Testis (tissue), 3 donors: ENCODE results near the gene ACY1. TPM values are rescaled to one million over a fixed set of nuclear protein-coding genes. Genes with fewer than 3 reads are reported as not detected.

Experiments used
- DNase-seq: peaks from one replicate; pipeline ENCODE4 v3.0.0-alpha.2; 2019
- H3K27ac ChIP-seq, 2 donors: fragments of 200-600 bp; sonication (generic); one replicate each; pipeline ENCODE4 v1.5.1; 2019
- H3K27me3 ChIP-seq: fragments of 200-600 bp; sonication (generic); one replicate; pipeline ENCODE4 v1.5.1; 2019
- H3K36me3 ChIP-seq: fragments of 200-600 bp; sonication (generic); one replicate; pipeline ENCODE4 v1.5.1; 2017; ENCODE audit warnings: low read depth; ENCODE audit errors: missing control alignments
- H3K4me1 ChIP-seq: fragments of 200-600 bp; sonication (generic); one replicate; pipeline ENCODE4 v1.5.1; 2019
- H3K4me3 ChIP-seq, 2 donors: fragments of 200-600 bp; sonication (generic); one replicate each; pipeline ENCODE4 v1.5.1; 2017 to 2019
- H3K9me3 ChIP-seq: fragments of 200-600 bp; sonication (generic); one replicate; pipeline ENCODE4 v1.5.1; 2017
- CTCF ChIP-seq, 3 experiments: fragments of 450-650 bp in 2 of 3; fragments of 200-600 bp in 1 of 3; sonication (generic) in 1 of 3; IDR thresholded peaks; one replicate each; pipeline ENCODE4 v1.5.1; 2016 to 2019; ENCODE audit warnings: antibody characterized with exemption in 3 of 3, mild to moderate bottlenecking in 2 of 3, moderate library complexity in 1 of 3
- POLR2A ChIP-seq: fragments of 450-650 bp; IDR thresholded peaks from one replicate; pipeline ENCODE4 v1.6.1; 2017; ENCODE audit warnings: antibody characterized with exemption, mild to moderate bottlenecking, moderate library complexity
- WGBS, 2 donors: methylation state at CpG; one replicate each; pipeline ENCODE4 v1.1.5; 2018; 5-methylcytosine and 5-hydroxymethylcytosine counted together
- intact Hi-C: fragments of 100-400 bp; cut with DNase I; formaldehyde crosslinking; loops from one replicate; pipeline ENCODE4 v1.15.1; 2023; ENCODE audit warnings: low total_unique reads
- polyA plus RNA-seq: library from polyadenylated mRNA; stranded (reverse); fragments of 350-450 nt; fragmentation: Illumina TruSeq; extraction: RNeasy Lipid Tissue Mini Kit (QIAGEN cat#74804); gene quantifications from one replicate; pipeline ENCODE4 v1.2.3, GENCODE V29; 2014; ENCODE audit warnings: low read depth, low replicate concordance; ENCODE audit not compliant: insufficient read depth
- total RNA-seq, 2 donors: library from RNA; depleted of rRNA; stranded (reverse); fragments of >200 nt; gene quantifications; one replicate each; pipeline ENCODE4 v1.2.3, GENCODE V29; 2016

The ACY1 gene
- total and polyA plus RNA-seq, 3 donors from 2014 or later = 16.0 to 26.7 (median 17.1) TPM

GRCh38 chr3:52014613-52015012 lies 31.3 kb downstream of the ACY1 start:
- TF ChIP-seq CTCF (IDR thresholded peaks at IDR 0.05) = no peak
- TF ChIP-seq POLR2A = no peak
- H3K36me3 ChIP-seq = no peaks in the 10 kb centered on the region
- H3K27ac ChIP-seq = no peak overlapping the region
- no peaks in the 10 kb centered on the region for H3K9me3 ChIP-seq
- H3K4me3 ChIP-seq = no peak overlapping the region
- intact Hi-C loops = no loop called here
- no peak for DNase-seq
- no peaks in the 10 kb centered on the region for H3K27me3 ChIP-seq
- WGBS, 2 donors = 84 to 90% methylated on average over 3 to 8 of the region's 8 CpGs
- H3K4me1 ChIP-seq = peaks cover 14% of the 10 kb centered on the region

- no peaks in the 10 kb centered on the region for H3K27me3 ChIP-seq
- peaks cover 24% of the 10 kb centered on the region for H3K4me1 ChIP-seq
- TF ChIP-seq CTCF (IDR thresholded peaks at IDR 0.05) (no peak), POLR2A (no peak)
- no peak for DNase-seq
- H3K9me3 ChIP-seq = no peaks in the 10 kb centered on the region
- no peak overlapping the region for H3K4me3 ChIP-seq
- intact Hi-C loops = no loop called here
- H3K36me3 ChIP-seq = no peaks in the 10 kb centered on the region
- 89 to 90% methylated on average over 5 to 13 of the region's 13 CpGs for WGBS, 2 donors
- no peak overlapping the region for H3K27ac ChIP-seq
These were observed 32.3 kb downstream of the ACY1 start for GRCh38 chr3:52015438-52016228.

- Histone ChIP-seq H3K9me3 (no peaks in the 10 kb centered on the region), H3K4me3 (no peak overlapping the region), H3K27ac (no peak overlapping the region), H3K36me3 (no peaks in the 10 kb centered on the region), H3K27me3 (no peaks in the 10 kb centered on the region), H3K4me1 (peaks cover 41% of the 10 kb centered on the region)
- intact Hi-C loops = no loop called here
- no peak for TF ChIP-seq POLR2A
- TF ChIP-seq CTCF (IDR thresholded peaks at IDR 0.05) = no peak
- 86 to 92% methylated on average over 4 to 11 of the region's 11 CpGs for WGBS, 2 donors
- DNase-seq = no peak
These were observed 34.3 kb downstream of the ACY1 start for GRCh38 chr3:52017586-52017985.

GRCh38 chr3:52018319-52019000 lies 35.1 kb downstream of the ACY1 start:
- no peak for TF ChIP-seq POLR2A
- no peak for TF ChIP-seq CTCF (IDR thresholded peaks at IDR 0.05)
- 88 to 95% methylated on average over 21 of the region's 21 CpGs for WGBS, 2 donors
- Histone ChIP-seq H3K9me3 (no peaks in the 10 kb centered on the region), H3K27ac (peak overlapping the region; percentile 10 to 54), H3K4me1 (peaks cover 44% of the 10 kb centered on the region), H3K36me3 (no peaks in the 10 kb centered on the region), H3K4me3 (no peak overlapping the region), H3K27me3 (no peaks in the 10 kb centered on the region)
- no peak for DNase-seq
- intact Hi-C loops = no loop called here
